Ectodermal cell (in vitro differentiated cells): ENCODE results near the gene HEMGN.

Experiments
- H3K27ac ChIP-seq: 2 replicates; pipeline ENCODE4 v1.7.0; 2013; ENCODE audit warnings: mild to moderate bottlenecking, low read depth, low read length; ENCODE audit not compliant: insufficient read depth, poor library complexity, severe bottlenecking
- H3K27me3 ChIP-seq: 2 replicates; pipeline ENCODE4 v1.7.0; 2013; ENCODE audit warnings: mild to moderate bottlenecking, low read length; ENCODE audit not compliant: insufficient read depth, control insufficient read depth, poor library complexity, severe bottlenecking
- H3K36me3 ChIP-seq: one replicate; pipeline ENCODE4 v1.7.0; 2013; ENCODE audit warnings: low read length; ENCODE audit not compliant: control insufficient read depth, insufficient read depth
- H3K4me1 ChIP-seq: one replicate; pipeline ENCODE4 v1.7.0; 2013; ENCODE audit warnings: low read length; ENCODE audit not compliant: control insufficient read depth, insufficient read depth
- H3K4me3 ChIP-seq: 2 replicates; pipeline ENCODE4 v1.7.0; 2013; ENCODE audit warnings: low read depth, low read length, control low read depth; ENCODE audit not compliant: insufficient read depth
- H3K9me3 ChIP-seq: 2 replicates; pipeline ENCODE4 v1.7.0; 2013; ENCODE audit warnings: mild to moderate bottlenecking, low read length, moderate library complexity; ENCODE audit not compliant: control insufficient read depth
- WGBS, 2 experiments: methylation state at CpG; one replicate each; pipeline ENCODE4 v1.1.7; 2013; ENCODE audit warnings: missing lambda C conversion rate in 2 of 2; 5-methylcytosine and 5-hydroxymethylcytosine counted together

The HEMGN gene

DNA sequence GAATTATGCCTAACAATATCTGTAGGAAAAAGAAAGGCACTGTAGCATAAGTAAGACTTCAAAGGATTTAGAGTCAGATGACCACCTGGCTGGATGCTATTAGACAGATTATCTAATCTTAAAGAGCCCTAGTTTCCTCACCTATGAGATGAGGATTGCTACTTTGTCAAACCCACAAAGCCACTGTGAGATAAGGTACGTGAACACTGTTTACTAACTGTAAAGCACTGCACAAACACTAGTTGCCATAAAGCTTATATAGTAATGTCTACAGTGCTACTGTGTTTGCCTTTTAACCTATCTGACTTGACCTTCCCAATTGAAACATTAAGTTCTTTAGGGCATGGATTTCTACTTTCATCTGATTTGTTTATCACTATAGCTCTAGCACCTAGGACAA is 26.0 kb downstream of the HEMGN start:
- no peak overlapping the region for H3K4me3 ChIP-seq
- no peaks in the 10 kb centered on the region for H3K36me3 ChIP-seq
- H3K4me1 ChIP-seq, result no peaks in the 10 kb centered on the region
- no peaks in the 10 kb centered on the region for H3K9me3 ChIP-seq
- no peak overlapping the region for H3K27ac ChIP-seq
- no peaks in the 10 kb centered on the region for H3K27me3 ChIP-seq
- 100% methylated on average over 1 of the region's 1 CpG; no CpG with 5 or more reads in 1 of the 2 experiments for whole genome bisulfite sequencing, 2 experiments

DNA sequence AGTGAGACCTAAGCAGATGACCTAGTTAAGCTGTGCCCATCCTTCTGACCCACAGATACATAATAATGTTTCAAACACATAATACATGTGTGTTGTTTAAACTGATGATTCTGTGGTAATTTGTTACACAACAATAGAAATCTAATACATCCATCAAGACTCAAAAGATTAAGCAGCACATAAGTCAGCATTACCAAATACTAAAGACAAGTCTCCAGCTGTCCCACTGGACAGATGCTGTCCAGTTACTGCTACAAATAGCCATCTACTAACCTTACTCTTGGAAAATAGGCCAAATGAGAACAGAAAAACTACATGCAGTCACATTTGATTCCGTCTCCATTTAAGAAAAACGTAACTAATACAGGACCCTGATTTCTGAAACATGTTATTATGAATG is 26.4 kb downstream of the HEMGN start:
- Histone ChIP-seq H3K4me3 (no peak overlapping the region), H3K27me3 (no peaks in the 10 kb centered on the region), H3K4me1 (no peaks in the 10 kb centered on the region), H3K36me3 (no peaks in the 10 kb centered on the region), H3K9me3 (no peaks in the 10 kb centered on the region), H3K27ac (no peak overlapping the region)
- 93 to 100% methylated on average over 2 of the region's 2 CpGs for WGBS, 2 experiments

DNA sequence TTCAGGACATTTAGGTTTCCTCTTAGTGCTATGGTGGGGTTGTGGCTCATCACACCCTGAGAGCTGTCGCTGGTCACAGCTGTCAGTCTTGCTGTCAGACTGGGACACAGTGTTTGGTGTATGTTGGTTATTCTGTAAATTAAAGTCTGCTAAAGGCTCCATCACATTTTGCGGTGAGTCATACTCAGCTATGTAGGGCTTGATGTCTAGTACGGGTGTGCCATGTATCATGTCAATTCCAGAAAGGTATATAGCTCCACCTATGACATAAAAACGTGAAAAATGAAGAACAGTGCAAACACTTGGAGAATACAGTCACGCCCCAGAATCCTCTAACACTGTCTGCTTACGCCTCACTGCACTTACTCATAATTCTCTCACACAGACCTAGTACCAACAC is 27.6 kb downstream of the HEMGN start:
- H3K27ac ChIP-seq, result no peak overlapping the region
- 93 to 97% methylated on average over 6 of the region's 6 CpGs for WGBS, 2 experiments
- H3K27me3 ChIP-seq, result no peaks in the 10 kb centered on the region
- H3K4me3 ChIP-seq, result no peak overlapping the region
- H3K9me3 ChIP-seq, result no peaks in the 10 kb centered on the region
- no peaks in the 10 kb centered on the region for H3K4me1 ChIP-seq
- no peaks in the 10 kb centered on the region for H3K36me3 ChIP-seq

DNA sequence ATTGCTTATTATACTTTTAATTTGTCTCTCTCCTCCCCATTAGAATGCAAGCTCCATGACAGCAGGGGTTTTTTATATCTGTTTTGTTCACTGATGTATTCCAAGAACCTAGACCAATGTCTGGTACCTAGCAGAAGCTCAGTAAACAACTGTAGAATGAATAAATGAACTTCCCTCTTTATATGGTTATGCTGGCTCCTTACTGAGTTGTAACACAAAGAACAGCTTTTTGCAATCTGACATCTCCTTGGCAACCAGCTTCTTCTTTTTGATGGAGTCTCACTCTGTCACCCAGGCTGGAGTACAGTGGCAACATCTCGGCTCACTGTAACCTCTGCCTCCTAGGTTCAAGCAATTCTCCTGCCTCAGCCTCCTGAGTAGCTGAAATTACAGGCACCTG is 29.3 kb downstream of the HEMGN start:
- Histone ChIP-seq H3K27ac (no peak overlapping the region), H3K4me1 (no peaks in the 10 kb centered on the region), H3K9me3 (no peaks in the 10 kb centered on the region), H3K27me3 (no peaks in the 10 kb centered on the region), H3K4me3 (no peak overlapping the region), H3K36me3 (no peaks in the 10 kb centered on the region)
- WGBS, 2 experiments, result 81 to 93% methylated on average over 1 of the region's 1 CpG

DNA sequence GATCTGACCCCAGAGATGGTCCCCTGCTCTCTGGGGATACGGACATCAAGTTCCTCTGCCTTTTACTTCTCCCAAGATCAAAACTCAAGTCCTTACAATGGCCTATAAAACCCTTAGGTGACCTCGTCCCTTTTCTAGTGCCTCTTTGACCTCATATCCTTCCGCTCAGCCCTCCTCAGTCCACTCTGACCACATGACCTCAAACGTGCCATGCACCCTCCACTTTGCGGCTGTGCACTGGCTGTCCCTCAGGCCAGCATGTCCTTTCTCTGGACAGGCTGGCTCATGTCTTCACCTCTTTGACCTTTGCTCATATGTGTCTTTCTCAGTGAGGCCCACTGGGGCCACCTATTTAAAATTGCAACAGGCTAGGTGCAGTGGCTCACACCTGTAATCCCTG is 30.3 kb downstream of the HEMGN start:
- H3K9me3 ChIP-seq, result no peaks in the 10 kb centered on the region
- no peak overlapping the region for H3K4me3 ChIP-seq
- no peak overlapping the region for H3K27ac ChIP-seq
- no peaks in the 10 kb centered on the region for H3K27me3 ChIP-seq
- no peaks in the 10 kb centered on the region for H3K36me3 ChIP-seq
- 93 to 97% methylated on average over 5 of the region's 5 CpGs for WGBS, 2 experiments
- no peaks in the 10 kb centered on the region for H3K4me1 ChIP-seq

DNA sequence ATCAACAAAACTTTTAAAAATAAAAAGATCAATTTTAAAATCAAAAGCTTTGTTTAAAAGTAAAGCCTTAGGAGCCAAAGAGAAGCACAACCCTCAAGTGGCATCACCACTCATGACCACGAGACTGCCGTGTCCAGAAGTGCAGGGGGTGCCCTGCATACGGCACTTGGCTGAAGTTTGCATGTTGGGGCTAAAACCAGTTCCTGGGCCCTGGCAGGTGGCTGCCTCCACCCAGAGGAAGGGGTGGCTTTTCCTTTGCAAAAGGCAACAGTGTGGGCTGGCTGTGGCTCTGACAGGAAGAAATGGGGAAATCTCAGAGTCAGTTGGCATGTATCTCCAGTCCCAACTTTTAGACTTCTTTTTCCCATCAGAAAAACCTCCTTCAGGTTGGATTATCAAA is 30.9 kb downstream of the HEMGN start:
- Histone ChIP-seq H3K9me3 (no peaks in the 10 kb centered on the region), H3K4me3 (no peak overlapping the region), H3K27ac (no peak overlapping the region), H3K27me3 (no peaks in the 10 kb centered on the region), H3K36me3 (no peaks in the 10 kb centered on the region), H3K4me1 (no peaks in the 10 kb centered on the region)
- WGBS, 2 experiments, result 90 to 94% methylated on average over 3 of the region's 3 CpGs

DNA sequence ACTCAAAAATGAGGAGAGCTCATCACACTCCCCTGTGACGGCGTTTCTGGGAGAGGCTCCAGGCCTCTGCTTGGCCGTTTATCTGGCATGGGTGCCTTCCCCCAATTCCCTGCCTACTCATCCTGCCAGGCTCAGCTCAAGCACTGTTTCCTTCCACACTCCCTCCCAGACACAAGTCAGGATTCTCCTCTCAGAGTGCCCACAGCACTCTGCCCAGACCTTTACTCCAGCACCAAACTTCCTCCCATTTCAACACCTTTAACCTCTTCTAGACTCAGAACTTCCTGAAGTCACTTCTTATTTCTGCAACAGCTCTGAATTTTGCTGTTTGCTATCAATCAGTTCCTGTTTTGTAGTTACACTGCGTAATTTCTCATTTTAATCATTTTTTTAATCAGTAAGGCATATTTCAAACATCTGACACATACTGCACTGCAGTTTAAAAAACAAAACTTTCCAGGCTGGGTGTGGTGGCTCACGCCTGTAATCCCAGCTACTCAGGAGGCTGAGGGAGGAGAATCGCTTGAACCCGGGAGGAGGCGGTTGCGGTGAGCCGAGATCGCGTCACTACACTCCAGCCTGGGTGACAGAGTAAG is 31.6 kb downstream of the HEMGN start:
- Histone ChIP-seq H3K27me3 (no peaks in the 10 kb centered on the region), H3K36me3 (no peaks in the 10 kb centered on the region), H3K4me3 (no peak overlapping the region), H3K27ac (no peak overlapping the region), H3K9me3 (no peaks in the 10 kb centered on the region), H3K4me1 (no peaks in the 10 kb centered on the region)
- WGBS, 2 experiments, result 84 to 89% methylated on average over 12 of the region's 12 CpGs

DNA sequence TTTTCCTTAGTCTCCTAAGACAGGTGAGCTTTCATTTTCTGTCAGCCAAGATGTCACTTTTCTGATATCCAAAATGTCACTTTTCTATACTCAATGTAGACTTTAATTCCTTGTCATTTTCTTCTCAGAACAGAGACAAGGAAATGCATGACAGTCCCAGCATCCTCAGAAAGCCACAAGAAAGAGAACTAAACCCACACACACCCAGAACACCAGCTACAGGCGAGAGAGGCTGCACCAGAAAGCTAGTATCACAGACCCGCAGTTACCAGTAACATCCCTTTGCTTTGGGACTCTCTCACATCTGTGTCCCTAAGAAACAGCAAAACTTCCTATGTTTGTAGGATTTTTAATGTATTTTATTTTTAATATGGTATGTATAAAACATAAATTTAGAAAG is 32.7 kb downstream of the HEMGN start:
- Histone ChIP-seq H3K36me3 (no peaks in the 10 kb centered on the region), H3K27me3 (no peaks in the 10 kb centered on the region), H3K4me1 (no peaks in the 10 kb centered on the region), H3K27ac (no peak overlapping the region), H3K9me3 (no peaks in the 10 kb centered on the region), H3K4me3 (no peak overlapping the region)
- 89 to 90% methylated on average over 2 of the region's 2 CpGs for WGBS, 2 experiments

DNA sequence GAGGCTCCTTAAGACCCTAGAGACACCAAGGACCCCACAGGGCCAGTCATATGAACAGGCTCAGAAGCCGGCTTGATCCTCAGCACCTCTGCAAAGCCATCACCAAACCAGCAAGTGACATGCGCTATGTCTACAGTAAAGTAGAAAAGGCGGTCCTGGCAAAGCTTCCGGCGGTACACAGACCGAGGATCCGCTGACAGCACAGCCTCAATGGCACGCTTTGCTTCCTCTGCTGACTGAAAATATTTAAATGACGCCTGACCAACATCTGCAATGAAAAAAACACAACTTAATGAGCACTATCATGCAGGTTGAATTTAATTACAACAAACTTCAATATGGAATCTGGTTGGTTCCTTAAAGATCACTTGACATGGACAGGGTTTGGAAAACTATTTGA is 33.2 kb downstream of the HEMGN start:
- Histone ChIP-seq H3K27me3 (no peaks in the 10 kb centered on the region), H3K4me3 (no peak overlapping the region), H3K36me3 (no peaks in the 10 kb centered on the region), H3K4me1 (no peaks in the 10 kb centered on the region), H3K27ac (no peak overlapping the region), H3K9me3 (no peaks in the 10 kb centered on the region)
- 95 to 96% methylated on average over 9 of the region's 9 CpGs for WGBS, 2 experiments

DNA sequence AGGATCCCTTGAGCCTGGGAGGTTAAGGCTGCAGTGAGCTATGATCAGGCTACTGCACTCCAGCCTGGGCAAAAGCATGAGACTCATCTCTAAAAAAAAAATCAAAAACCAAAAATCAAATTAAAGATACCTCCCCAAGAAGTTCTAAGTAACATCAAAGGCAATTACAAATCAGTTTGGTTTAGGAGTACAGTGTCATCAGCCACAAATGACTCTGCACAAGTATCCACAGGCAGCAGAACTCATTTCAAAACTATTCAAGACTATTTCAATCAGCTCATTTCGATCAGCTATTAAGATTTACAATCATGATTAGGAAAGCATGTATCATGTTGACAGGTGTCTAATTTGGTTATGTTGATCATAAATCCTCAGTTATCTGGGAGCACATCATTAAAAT is 34.8 kb downstream of the HEMGN start:
- Histone ChIP-seq H3K4me1 (no peaks in the 10 kb centered on the region), H3K9me3 (no peaks in the 10 kb centered on the region), H3K27ac (no peak overlapping the region), H3K36me3 (no peaks in the 10 kb centered on the region), H3K4me3 (no peak overlapping the region), H3K27me3 (no peaks in the 10 kb centered on the region)
- 100% methylated on average over 1 of the region's 1 CpG for WGBS, 2 experiments
